Activated CD4-positive, alpha-beta T cell treated with anti-CD3 and anti-CD28 coated beads for 1 hour (primary cell): ENCODE measurements around the gene TMEM59.

Experiments used
- DNase-seq: peaks from one replicate; pipeline ENCODE4 v3.0.0-alpha.2; 2020

TMEM59 gene

GRCh38 chr1:53979712-53980450 lies 73.1 kb downstream of the TMEM59 start:
- no peak for DNase-seq
